RWPE2 (cell line): ENCODE data around the gene KNCN.

Experiments
- ATAC-seq: fragments of 200-7000 bp; cut with Tn5 transposase; 3 replicates; pipeline ENCODE4 v1.9.1; 2021; ENCODE audit warnings: low read depth
- DNase-seq: peaks from one replicate; pipeline ENCODE4 v3.0.0-alpha.2; 2020; ENCODE audit warnings: low spot score
- H3K27ac ChIP-seq: fragments of 450-650 bp; 2 replicates; pipeline ENCODE4 v1.5.1; 2017; ENCODE audit warnings: mild to moderate bottlenecking; ENCODE audit not compliant: poor library complexity, severe bottlenecking
- H3K27me3 ChIP-seq: fragments of 250-450 bp; sonication (Bioruptor Pico); 2 replicates; pipeline ENCODE4 v1.5.1; 2021; ENCODE audit warnings: mild to moderate bottlenecking, moderate library complexity; ENCODE audit not compliant: insufficient read depth, poor library complexity, severe bottlenecking
- H3K36me3 ChIP-seq: fragments of 250-450 bp; sonication (Bioruptor Pico); 2 replicates; pipeline ENCODE4 v1.5.1; 2020; ENCODE audit warnings: low read depth, mild to moderate bottlenecking, moderate library complexity
- H3K4me1 ChIP-seq: fragments of 250-450 bp; sonication (Bioruptor Pico); 2 replicates; pipeline ENCODE4 v1.5.1; 2021; ENCODE audit warnings: mild to moderate bottlenecking, moderate library complexity; ENCODE audit not compliant: insufficient read depth, poor library complexity, severe bottlenecking
- H3K4me3 ChIP-seq: fragments of 250-450 bp; sonication (Bioruptor Pico); 2 replicates; pipeline ENCODE4 v1.5.1; 2021; ENCODE audit warnings: mild to moderate bottlenecking, moderate library complexity; ENCODE audit not compliant: severe bottlenecking
- H3K9me3 ChIP-seq: fragments of 250-450 bp; sonication (Bioruptor Pico); 2 replicates; pipeline ENCODE4 v1.5.1; 2021; ENCODE audit warnings: mild to moderate bottlenecking, moderate library complexity; ENCODE audit not compliant: severe bottlenecking
- CTCF ChIP-seq: fragments of 450-650 bp; IDR thresholded peaks from one replicate; pipeline ENCODE4 v1.5.1; 2017; ENCODE audit warnings: mild to moderate bottlenecking, moderate library complexity; ENCODE audit not compliant: poor library complexity, severe bottlenecking

Gene KNCN

GRCh38 chr1:46576596-46576995 lies 25.1 kb upstream of the KNCN start:
- TF ChIP-seq CTCF = no peak
- DNase-seq (no peak), ATAC-seq (no peak)
- no peaks in the 10 kb centered on the region for H3K27me3 ChIP-seq
- no peaks in the 10 kb centered on the region for H3K9me3 ChIP-seq
- peaks cover 24% of the 10 kb centered on the region for H3K36me3 ChIP-seq
- no peak overlapping the region for H3K4me3 ChIP-seq
- H3K27ac ChIP-seq = no peak overlapping the region
- no peaks in the 10 kb centered on the region for H3K4me1 ChIP-seq

DNA sequence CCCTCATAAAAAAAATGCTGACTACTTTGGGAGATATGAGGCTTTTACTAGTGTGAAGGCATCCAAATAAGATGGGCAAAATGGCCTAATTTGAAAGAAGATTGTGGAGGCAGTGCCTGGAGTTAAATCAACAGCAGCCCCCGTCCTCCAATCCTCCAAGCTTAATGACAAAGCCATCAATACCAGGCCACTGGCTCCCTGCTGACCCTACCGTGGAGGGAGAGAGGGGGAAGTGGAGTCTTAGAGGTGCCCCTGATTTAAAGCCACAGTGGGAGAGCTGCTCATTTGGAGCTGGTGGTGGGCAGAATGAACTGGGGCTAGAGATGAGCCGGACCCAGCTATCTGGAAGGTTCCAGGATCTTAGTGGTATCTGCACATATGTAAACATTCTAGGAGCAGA lies 24.3 kb upstream of the KNCN start:
- H3K27ac ChIP-seq = no peak overlapping the region
- H3K4me1 ChIP-seq = no peaks in the 10 kb centered on the region
- H3K4me3 ChIP-seq = no peak overlapping the region
- H3K9me3 ChIP-seq = no peaks in the 10 kb centered on the region
- H3K36me3 ChIP-seq = peaks cover 21% of the 10 kb centered on the region
- no peak for TF ChIP-seq CTCF
- no peaks in the 10 kb centered on the region for H3K27me3 ChIP-seq
- DNase-seq (no peak), ATAC-seq (no peak)

DNA sequence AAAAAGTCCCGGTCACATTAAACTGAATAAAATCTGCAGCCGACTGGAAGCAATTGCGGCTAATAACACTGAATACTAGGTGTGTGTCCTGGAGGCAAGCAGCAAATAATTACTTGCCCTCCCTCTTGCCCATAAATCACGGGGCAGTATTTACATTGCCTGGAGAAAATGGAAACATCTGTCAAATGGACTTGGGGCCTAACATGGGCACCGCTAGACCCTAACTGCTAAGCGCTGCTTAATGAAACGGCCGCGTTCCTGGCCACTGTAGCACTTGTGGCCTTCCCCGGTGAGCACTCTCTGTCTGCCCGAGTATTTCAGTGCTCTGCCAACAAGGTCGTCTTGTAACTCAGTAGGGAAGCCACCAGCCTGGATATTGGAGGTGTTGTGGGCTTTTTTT lies 23.9 kb upstream of the KNCN start:
- Histone ChIP-seq H3K4me1 (no peaks in the 10 kb centered on the region), H3K36me3 (peaks cover 16% of the 10 kb centered on the region), H3K9me3 (no peaks in the 10 kb centered on the region), H3K27me3 (no peaks in the 10 kb centered on the region), H3K27ac (no peak overlapping the region), H3K4me3 (no peak overlapping the region)
- ATAC-seq (no peak), DNase-seq (no peak)
- no peak for TF ChIP-seq CTCF

- peaks cover 6% of the 10 kb centered on the region; the same call in 1 of the 2 replicates for H3K36me3 ChIP-seq
- no peaks in the 10 kb centered on the region for H3K4me1 ChIP-seq
- ATAC-seq (no peak), DNase-seq (no peak)
- no peaks in the 10 kb centered on the region for H3K27me3 ChIP-seq
- no peaks in the 10 kb centered on the region for H3K9me3 ChIP-seq
- TF ChIP-seq CTCF = no peak
- H3K27ac ChIP-seq = no peak overlapping the region
- H3K4me3 ChIP-seq = no peak overlapping the region
These were observed 20.3 kb upstream of the KNCN start for GRCh38 chr1:46571691-46572225.

DNA sequence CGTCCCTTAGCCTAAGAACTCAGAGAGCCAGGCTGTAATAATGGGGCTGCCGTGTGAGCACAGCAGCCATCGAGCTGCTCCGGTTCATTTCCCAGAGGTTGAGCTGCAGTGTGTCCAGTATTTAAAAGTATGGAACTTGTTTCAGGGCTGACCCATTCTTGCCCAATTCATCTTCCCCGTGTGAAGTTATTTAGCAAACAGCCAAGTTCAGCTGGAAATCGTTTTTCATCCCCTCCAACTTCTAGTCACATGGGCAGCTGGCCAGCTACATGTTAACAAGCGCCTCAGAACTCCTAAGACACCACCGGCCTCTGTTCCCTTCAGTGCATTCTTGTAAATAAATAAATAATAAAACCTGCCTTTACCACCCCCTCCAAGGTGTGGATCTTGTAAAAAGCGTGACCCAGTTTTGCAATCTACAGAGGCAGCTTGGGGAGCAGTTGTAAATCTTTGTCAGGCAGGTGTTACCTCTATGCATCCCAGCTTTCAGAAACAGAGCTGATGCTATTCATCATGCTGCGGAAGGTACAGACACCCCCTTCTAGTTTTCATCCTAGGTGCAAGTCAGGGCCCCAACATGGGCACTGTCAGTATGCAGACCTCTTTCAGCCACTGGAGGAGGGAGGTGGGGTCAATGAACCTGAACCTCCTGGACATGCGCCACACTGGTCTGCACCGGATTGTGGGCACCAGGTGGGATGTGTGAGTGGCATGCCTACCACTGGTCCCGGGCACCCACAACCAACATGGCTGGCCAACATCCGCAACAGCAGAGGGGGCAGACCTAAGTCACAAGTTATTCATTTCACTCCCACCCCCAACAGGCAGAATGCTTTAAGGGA lies 18.7 kb upstream of the KNCN start:
- H3K4me3 ChIP-seq = no peak overlapping the region
- DNase-seq (no peak), ATAC-seq (no peak)
- no peak overlapping the region for H3K27ac ChIP-seq
- H3K36me3 ChIP-seq = peaks cover 6% of the 10 kb centered on the region; the same call in 1 of the 2 replicates
- H3K4me1 ChIP-seq = no peaks in the 10 kb centered on the region
- no peaks in the 10 kb centered on the region for H3K27me3 ChIP-seq
- no peaks in the 10 kb centered on the region for H3K9me3 ChIP-seq
- TF ChIP-seq CTCF = no peak
